Coronary artery (tissue), 2 donors: ENCODE data around the gene GLOD4.
A peak's percentile ranks its signal among the peaks of the same experiment; 100 is the strongest.
"Not testable (repeated sequence)": the region's sequence is repeated elsewhere in the genome, so short reads cannot be mapped to it uniquely, and the experiment has no call there.

Source experiments
- DNase-seq: peaks from one replicate; pipeline ENCODE4 v3.0.0-alpha.2; 2017; ENCODE audit warnings: low spot score
- H3K27ac ChIP-seq, 2 donors: fragments of 200-600 bp; sonication (generic); one replicate each; pipeline ENCODE4 v1.5.1; 2016 to 2019
- H3K4me3 ChIP-seq: fragments of 200-600 bp; sonication (generic); 2 replicates; pipeline ENCODE4 v1.5.1; 2016; ENCODE audit warnings: mild to moderate bottlenecking, moderate library complexity
- CTCF ChIP-seq: fragments of 200-600 bp; sonication (generic); IDR thresholded peaks from one replicate; pipeline ENCODE4 v1.5.1; 2019; ENCODE audit warnings: antibody characterized with exemption

GLOD4 gene

GRCh38 chr17:773016-773415 is 9.1 kb downstream of the GLOD4 start:
- no peak for DNase-seq
- no peak overlapping the region for H3K4me3 ChIP-seq
- H3K27ac ChIP-seq = no peak overlapping the region
- no peak for TF ChIP-seq CTCF

DNA sequence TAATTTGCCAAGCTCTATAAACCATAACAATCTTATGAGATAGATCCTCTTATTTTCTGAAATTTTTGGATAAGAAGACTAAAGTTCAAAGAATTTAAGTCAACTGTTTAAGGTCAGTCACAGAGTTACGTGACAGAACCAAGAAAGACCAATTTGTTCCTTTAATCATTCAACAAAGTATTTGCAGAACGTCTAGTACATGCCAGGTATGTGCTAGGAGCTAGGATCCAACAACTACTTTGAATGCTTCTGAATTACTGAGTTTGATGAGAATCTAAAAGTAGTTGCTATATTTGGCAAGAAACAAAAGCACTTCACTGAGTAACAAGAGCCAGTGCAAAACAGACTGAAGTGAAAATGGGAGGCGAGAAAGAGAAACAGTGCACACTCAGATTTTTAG is 15.0 kb downstream of the GLOD4 start:
- Histone ChIP-seq H3K4me3 (no peak overlapping the region), H3K27ac (no peak overlapping the region)
- no peak for DNase-seq
- no peak for TF ChIP-seq CTCF

GRCh38 chr17:760371-760770 is 21.7 kb downstream of the GLOD4 start:
- DNase-seq = no peak
- TF ChIP-seq CTCF = no peak

DNA sequence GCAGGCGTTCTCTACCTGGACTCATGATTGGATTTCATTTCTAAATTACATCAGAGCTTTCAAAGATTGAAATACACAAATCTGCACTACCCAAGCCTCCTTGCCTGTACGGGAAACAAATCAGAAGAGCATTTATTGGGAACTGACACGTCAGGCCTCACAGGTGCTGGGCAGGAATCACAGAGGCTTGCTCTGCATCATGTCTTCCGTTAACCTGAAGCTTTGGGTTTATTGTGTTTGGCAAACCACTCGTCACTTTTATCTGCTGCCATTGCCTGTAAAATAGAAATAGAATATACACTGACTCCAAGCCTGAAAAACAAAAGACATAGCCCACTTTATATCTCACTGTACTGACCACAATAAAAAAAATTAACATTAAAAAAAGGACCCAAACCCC is 22.1 kb downstream of the GLOD4 start:
- TF ChIP-seq CTCF = no peak
- Histone ChIP-seq H3K4me3 (no peak overlapping the region), H3K27ac (no peak overlapping the region)
- DNase-seq = no peak

More at GRCh38 chr17:760371-760770, 21.7 kb downstream of the GLOD4 start:
- Histone ChIP-seq H3K4me3 (no peak overlapping the region), H3K27ac (peak overlapping the region in 1 of 2 donors; percentile 38)

GRCh38 chr17:756010-756567 is 26.0 kb downstream of the GLOD4 start:
- peak overlapping the region; percentile 68 to 80 for H3K27ac ChIP-seq
- DNase-seq, H3K4me3 ChIP-seq: not testable (repeated sequence)

DNA sequence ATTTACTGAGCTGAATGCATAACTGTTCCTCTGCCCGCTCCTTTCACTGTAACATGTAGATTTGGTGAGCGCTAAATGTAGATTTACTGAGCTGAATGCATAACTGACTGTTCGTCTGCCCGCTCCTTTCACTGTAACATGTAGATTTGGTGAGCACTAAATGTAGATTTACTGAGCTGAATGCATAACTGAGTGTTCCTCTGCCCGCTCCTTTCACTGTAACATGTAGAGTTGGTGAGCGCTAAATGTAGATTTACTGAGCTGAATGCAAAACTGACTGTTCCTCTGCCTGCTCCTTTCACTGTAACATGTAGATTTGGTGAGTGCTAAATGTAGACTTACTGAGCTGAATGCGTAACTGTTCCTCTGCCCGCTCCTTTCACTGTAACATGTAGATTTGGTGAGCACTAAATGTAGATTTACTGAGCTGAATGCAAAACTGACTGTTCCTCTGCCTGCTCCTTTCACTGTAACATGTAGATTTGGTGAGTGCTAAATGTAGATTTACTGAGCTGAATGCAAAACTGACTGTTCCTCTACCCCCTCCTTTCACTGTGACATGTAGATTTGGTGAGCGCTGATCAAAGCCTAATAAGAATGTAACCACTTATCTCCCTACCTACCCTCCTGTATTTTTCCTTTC is 26.6 kb downstream of the GLOD4 start:
- H3K4me3 ChIP-seq, DNase-seq: not testable (repeated sequence)
- H3K27ac ChIP-seq = peak overlapping the region; percentile 68 to 80

DNA sequence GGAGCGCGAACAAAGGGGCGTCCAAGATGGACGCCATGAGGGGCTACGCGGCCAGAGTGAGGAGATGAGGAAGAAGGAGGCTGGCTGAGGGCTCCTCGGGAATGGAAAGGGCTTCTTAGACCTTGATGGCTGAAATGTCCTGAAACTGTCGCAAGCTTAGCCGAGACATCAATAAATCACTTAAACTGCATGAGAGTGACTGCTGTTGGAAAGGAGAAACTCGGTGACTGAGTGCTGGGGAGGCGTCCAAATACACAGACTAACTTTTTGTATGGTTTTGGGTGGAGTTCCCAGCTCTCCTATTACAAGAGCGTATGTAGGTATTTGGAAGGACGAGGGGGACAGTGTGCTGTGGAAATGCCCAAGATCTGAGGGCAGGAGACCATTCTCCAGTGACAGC is 28.7 kb downstream of the GLOD4 start:
- TF ChIP-seq CTCF = no peak
- H3K4me3 ChIP-seq = no peak overlapping the region
- no peak for DNase-seq
- H3K27ac ChIP-seq = peak overlapping the region in 1 of 2 donors; percentile 44

DNA sequence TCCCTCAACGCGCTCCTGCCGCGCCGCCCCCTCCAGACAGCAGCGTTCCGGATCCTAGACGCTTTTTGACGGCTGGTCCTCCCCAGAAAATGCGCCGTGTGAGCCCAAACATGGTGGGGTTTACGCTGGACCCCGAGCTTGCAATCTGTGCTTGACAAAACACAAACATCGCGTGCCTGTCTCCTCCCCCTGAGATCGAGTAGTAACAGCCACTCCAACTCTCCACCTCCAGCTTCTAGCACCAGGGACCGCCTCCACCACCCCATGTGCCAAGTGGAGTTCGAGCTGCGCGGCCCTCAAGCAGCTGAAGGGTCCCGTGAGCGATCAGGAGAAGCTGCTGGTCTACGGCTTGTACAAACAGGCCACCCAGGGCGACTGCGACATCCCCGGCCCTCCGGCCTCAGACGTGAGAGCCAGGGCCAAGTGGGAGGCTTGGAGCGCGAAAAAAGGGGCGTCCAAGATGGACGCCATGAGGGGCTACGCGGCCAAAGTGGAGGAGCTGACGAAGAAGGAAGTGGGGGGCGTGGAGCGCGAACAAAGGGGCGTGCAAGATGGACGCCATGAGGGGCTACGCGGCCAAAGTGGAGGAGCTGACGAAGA is 29.4 kb downstream of the GLOD4 start:
- Histone ChIP-seq H3K27ac (peak overlapping the region; percentile 75 to 94), H3K4me3 (peak overlapping the region; percentile 80)
- DNase-seq = no peak
- TF ChIP-seq CTCF = no peak
